GM18526 (cell line): ENCODE results near the gene PAX9.

Experiments used
- POLR2A ChIP-seq: IDR thresholded peaks from 3 replicates; pipeline ENCODE4 v1.6.1; 2011; ENCODE audit not compliant: insufficient read length; ENCODE audit errors: extremely low read depth

PAX9 gene

DNA sequence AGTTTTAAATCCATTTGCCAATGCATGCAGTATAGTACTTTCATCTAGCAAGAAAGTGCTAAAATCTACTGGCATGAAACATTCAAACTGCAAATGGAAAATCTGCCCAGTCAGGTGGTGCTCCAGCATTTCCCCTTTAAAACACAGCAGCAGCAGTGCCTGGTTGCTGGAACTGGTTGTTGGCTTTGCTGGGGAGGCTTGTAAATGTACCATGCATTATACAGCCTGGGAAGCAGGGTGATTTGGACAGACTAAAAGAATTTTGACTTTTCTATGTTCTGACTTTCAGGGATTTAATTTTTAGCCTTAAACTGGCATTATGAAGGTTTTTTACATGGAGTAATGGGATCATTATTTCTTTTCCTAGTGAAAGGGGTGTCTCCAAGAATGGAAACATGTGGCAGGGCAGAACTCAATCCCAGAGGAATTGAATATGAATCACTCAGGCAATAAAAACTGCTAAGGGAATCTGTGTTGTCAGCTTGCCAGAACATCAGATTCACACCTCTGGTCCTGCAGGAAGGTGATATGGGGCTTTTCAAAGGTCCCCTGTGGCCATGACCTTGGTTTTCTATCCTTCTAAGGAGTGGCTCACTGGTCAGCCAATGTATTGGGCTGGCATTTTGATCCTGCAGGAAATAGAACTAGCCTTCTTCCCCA, 9.0 kb upstream of the PAX9 start:
- TF ChIP-seq POLR2A: no peak

DNA sequence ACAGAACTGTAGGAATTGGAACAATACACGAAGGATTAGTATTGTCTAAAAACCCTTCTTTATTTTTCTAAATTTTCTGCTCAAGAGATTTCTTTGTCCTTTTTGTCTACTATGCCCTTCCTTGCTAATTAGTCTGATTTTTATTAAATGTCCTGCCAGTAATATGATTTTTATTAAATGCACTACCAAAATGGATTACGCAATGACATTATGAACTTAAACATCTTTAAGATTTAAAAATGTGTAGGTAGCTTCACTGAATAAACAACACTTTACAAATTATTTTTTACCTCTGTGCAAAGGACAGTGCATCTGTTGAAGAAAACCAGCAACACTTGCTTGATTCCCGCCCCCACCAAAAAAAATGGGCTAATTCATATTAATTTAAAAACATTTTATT, 8.2 kb upstream of the PAX9 start:
- TF ChIP-seq POLR2A: no peak

DNA sequence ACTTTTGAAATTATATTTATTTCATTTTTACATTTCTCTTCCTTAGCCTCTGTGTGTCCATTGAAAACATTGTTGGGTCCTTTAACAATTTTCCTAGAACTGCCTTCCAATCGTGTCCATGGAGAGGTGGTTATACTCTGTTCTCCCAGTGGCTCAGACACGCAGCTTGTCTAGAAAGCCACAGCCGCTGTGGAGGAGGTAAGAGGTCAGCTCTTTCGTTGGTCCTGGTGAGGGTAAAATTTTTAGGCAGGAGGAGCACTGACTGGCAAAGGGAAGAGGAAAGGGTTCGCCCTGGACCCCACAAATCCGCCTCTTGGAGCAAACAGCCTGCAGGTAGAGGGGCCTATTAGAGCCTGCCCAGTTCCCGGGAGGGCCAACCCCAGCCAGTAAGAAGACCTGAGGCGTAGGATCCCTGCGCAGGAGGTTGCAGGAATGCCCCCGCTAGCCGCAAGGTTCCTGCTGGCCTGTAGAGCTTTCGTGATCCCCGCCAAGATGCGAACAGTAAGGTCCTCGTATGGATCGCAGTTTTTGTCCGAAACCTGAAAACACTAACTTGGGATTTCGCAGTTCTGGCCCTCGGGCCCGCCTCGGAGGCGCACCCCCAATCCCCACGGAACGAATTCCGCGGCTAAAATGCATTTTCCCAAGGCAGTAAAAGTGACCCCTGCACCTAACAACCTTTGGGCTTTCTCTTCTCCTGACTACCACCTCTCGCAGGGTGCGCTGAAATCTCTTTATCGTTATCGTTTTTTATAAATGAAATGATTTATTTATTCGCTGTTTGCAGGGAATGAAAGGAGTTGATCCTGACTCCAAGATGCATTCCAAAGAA, 7.5 kb upstream of the PAX9 start:
- no peak for TF ChIP-seq POLR2A

DNA sequence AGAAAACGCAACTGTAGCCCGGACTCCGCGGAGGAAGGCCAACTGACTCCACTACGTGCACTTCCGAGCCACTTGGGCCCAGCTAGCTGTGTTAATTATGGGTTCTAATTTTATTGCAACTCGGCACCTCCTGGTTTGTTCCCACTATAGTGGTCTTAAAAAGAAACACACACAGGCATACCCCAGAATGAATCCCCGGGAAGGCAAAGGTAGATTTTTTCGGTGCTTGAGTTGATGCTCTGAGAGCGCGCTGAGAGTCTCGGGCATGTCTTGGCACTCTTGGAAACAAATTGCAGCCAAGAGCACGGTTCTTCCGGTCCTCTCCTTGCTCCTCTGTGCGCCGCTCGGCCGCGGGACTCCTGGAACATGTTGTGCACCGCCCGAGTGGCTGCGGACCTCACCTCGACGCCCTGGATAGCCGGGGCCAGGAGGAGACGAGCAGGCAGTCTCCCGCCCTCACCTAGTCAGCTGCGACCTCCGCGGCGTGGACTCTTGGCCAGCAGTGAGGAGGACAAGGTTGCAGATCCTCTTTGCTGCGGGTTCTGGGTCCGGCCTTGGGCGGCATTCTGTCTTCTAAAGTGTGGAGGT, 6.8 kb upstream of the PAX9 start:
- TF ChIP-seq POLR2A: no peak

DNA sequence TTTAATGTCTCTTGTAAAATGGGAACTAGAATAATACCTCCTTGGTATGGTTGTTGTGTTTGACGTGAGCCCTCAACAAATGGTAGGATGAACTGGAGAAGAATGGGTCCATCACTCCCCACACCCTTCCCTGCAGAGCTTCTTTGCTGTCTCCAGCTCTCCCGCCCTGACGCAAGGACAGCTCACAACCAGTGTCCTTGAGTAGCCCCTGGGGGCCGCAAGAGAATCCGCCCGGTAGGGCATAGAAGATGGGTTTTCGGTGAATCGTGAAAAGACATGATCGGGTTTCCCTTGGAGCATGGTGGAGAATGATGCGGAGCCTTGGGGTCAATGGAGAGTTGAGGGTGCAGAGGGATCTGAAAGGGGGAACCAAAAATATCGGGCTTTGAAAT, 6.1 kb upstream of the PAX9 start:
- no peak for TF ChIP-seq POLR2A

DNA sequence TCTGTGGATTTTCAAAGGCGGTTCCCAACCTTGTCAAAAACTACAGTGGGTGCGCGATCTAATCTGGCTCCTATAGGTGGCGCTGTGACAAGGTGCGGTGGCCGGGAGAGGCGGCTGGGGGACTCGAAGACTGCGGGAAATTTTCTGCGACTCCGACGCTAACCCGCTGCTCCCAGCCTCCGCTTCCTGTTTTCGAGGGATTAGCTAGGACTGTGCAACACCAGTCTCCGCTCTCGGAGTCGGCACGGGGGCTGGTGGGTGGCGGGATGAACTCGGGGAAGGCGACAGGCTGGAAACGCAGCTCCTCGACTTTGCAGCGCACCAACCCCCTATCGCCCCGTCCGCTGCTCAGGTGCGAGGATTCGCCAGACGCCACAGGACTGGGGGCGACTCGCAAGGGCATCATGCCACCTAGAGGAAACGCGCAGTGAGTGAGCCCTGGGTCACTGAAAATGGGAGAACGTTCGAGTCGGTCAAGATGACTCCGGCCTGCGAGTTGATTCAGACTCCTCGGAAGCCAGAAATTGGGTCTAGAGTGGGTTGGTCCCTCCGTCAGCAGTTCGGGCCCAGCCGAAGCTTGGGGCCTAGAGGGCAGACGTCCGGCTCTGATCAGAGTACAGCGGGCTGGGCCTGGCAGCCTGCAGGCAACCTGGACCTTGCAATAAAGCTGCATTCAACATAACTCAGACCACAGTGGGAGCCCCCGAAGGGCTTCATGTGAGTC, 5.5 kb upstream of the PAX9 start:
- TF ChIP-seq POLR2A: no peak

DNA sequence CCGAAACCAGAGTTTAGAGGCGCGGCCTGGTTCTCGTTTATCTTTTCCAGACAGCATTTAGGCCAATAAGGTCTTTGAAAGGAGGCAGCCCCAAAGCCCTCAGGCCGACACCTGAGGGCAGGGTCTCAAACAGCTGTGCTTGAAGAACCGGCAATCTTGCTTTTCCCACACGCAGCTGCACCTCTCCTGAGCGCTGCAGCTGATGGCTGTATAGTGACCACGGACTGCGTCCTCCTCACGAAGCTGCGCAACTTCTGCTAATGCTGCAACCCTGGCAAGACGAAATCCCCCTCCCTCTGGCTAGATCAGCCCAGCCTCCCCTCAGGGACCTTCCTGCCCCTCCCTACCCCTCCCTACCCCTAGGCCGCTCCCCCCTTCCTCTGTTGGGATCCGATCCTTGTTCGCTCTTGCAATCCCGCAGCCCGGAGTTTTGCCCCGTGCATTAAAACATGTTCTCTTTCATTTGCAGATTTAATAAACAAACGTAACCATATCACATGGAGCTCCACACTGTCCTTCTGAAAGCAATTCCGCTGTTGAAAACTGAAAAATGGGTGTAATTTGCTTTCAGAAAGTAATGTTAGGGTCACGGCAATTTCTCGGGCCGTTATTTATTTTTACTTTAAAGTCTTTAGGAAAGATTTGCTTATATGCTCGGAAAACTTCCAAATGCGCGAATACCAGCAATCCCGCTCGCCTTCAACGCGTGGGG, 4.8 kb upstream of the PAX9 start:
- no peak for TF ChIP-seq POLR2A

DNA sequence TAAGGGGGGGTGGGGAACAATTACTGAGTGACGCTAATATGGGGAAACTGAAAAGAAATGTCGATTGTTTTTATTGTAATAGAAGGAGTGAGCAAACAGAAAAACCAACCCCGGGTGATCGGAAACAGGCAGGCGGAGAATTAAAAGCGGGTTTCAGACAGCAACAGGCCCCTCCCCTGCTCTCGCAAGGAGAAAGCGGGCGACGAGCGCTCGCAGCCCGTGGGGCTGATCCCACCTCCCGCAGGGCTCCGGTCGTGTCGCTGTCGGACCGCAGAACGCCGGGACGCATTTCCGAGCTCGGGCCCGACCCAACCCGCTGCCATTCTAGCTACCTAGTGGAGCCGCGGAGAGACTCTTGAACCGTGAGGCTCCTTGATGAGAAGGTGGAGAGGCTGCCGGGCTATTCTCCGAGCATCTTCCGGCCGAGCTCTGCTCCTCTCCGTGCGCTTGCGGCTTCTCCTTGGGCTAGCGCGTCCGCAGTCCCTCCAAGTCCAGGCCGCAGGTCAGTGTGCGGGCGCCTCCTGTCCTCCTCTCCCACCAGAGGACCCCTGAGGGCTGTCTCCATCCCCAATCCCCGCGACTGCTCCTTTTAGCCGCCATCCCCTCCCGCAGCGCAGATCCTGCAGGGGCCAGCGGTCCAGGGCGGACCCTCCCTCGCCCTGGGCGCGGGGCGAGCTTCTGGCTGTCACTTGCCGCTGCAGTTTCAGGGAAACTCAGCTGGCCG, 4.1 kb upstream of the PAX9 start:
- TF ChIP-seq POLR2A: no peak

DNA sequence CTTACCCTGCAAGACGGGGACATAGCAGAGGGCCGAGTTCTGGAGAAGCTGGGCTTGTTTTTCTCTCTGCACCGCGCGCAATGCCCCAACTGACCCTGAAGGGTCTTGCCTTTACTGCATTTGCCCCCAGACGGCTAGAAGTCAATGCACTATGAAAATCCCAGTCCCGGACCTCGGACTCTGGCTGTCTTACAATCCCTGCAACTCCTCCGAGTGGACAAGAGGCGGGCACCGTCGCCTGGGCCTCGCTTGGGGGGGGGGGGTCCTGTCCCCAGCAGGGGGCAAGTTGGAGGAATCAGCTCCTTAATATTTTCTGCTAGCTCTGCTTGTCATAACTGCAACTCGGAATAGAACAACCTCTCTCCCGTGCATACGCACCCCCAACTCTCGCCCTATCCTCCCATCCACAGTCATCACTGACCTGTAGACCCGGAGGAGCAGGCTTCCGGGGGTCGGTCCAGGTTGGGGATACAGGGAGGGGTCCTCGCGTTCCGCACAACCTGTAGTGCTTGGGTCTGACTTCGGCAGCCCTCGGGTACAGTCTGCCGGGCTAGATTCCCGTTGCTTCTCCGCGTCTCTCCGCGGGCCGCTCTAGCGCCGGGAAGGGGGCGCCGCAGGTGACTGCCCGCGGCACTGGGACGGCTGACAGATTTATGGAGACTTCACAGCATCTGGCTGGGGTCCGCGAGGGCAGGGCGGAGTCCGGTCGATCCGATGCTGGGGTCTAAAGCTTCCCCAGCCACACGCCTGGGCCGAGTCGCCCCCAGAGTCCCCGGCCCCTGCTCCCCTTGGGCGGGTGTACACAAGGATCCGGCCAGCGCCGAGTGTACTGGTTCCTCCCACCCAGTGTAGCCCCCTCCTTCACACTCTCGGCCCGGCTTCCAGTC, 3.3 kb upstream of the PAX9 start:
- no peak for TF ChIP-seq POLR2A

DNA sequence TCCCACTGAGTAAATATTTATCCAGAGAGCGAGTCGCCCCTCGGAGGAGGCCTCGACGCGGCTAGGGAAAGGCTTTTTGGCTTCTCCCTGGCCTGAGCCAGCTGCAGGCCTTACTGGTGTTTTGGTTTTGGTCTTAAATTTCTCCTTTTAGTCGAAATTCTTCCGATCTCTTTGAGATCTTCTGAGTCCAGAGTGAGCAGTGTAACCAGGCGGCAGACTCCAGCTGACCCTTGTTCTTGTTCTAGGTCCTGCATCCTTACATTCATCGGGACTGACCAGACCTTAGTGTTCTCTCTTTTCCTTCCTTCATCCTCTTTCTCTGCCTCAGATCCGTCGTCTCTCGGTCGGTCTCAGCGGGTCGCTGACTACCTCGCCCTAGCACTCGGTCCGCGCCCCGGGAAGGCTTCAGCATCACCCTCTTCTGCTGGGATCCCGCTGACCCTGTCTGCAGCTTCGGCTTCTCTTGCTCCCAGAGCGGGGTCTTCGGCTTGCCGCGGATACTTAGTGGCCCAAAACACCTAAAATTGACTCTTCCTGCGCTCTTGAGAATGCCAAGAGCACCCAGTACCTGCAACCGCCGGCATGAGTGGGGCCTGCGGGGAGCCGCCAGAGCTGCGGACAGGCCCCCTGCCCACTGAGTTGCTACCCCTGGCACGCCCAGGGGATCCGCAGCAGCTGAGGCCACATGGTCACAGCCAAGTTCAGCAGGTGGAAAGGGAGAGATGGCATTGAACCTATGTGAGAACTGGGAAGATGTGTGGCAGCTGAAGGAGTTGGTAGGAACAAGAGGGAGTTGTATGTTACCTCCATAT, 2.4 kb upstream of the PAX9 start:
- no peak for TF ChIP-seq POLR2A

DNA sequence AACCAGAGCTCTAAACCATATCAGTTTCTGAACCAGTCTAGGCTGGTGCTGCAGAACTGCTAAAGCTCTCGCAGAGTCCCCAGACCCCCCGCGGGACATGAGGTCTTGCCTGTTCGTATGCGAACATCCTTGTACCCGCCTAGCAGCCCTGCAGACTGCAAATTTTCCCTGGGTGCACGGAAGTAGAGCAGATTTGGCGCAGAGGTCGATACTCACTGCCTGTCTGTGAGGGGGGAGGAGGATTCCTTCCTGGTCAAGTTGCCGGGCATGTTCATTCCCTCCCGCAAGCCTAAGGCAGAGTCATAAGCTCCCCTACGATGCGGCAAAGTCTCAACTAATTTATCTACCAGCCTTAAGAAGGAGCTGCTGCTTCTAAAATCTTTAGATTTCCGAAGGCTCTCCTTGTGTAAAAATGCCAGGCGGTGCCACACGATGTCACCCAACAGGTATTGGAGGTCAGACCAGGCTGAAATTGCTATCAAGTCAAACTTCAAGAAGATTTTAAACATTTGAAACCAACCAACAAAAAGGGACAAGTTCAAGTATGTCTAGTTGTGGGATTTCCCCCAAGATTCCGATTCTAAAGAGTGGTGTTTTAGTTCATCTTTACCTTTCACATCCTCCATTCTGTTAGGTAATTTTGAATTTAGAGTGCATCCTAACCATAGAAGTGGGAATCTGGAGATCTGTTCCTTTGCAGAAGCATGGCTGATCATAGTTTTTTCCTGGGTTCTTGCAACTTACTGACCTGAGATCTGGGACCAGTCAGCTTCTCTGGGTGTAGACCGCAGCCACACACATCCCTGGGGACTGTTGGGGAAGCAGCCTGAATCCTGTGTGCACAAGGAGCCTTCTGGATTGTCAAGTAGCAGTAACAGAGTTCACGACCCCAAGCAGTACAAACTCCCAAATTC, 1.6 kb upstream of the PAX9 start:
- TF ChIP-seq POLR2A: no peak
